HG02610 (cell line): ENCODE measurements around the gene TLL1.
A peak's percentile ranks its signal among the peaks of the same experiment; 100 is the strongest.

Experiments used
- ATAC-seq: cut with Tn5 transposase; IDR thresholded peaks from one replicate; pipeline ENCODE4 v1.9.1; 2021; ENCODE audit warnings: mild to moderate bottlenecking, moderate library complexity; ENCODE audit not compliant: unreplicated experiment

TLL1 gene

GRCh38 chr4:166042510-166043055 lies 169.5 kb downstream of the TLL1 start:
- no peak for ATAC-seq

GRCh38 chr4:166043801-166044200 lies 170.8 kb downstream of the TLL1 start:
- no peak for ATAC-seq

- ATAC-seq: no peak
Observed at GRCh38 chr4:166044871-166045270, 171.8 kb downstream of the TLL1 start.

- peak; percentile 56 for ATAC-seq
Observed at GRCh38 chr4:166045457-166045856, 172.4 kb downstream of the TLL1 start.

- no peak for ATAC-seq
Observed at GRCh38 chr4:166049036-166049435, 176.0 kb downstream of the TLL1 start.

- ATAC-seq: no peak
Observed at GRCh38 chr4:166064721-166065120, 191.7 kb downstream of the TLL1 start.

- ATAC-seq: no peak
Observed at GRCh38 chr4:166065324-166065723, 192.3 kb downstream of the TLL1 start.

GRCh38 chr4:166066936-166067335 lies 193.9 kb downstream of the TLL1 start:
- no peak for ATAC-seq

GRCh38 chr4:166067915-166068314 lies 194.9 kb downstream of the TLL1 start:
- no peak for ATAC-seq

- no peak for ATAC-seq
Observed at GRCh38 chr4:166073783-166074182, 200.7 kb downstream of the TLL1 start.

GRCh38 chr4:166075599-166075998 lies 202.6 kb downstream of the TLL1 start:
- ATAC-seq: no peak

GRCh38 chr4:166077782-166078181 lies 204.7 kb downstream of the TLL1 start:
- ATAC-seq: no peak

GRCh38 chr4:166078383-166078782 lies 205.3 kb downstream of the TLL1 start:
- no peak for ATAC-seq

GRCh38 chr4:166078955-166079354 lies 205.9 kb downstream of the TLL1 start:
- ATAC-seq: no peak

- ATAC-seq: no peak
Observed at GRCh38 chr4:166087569-166087968, 214.5 kb downstream of the TLL1 start.

GRCh38 chr4:166088576-166088975 lies 215.5 kb downstream of the TLL1 start:
- ATAC-seq: no peak

- ATAC-seq: no peak
Observed at GRCh38 chr4:166091146-166091545, 218.1 kb downstream of the TLL1 start.

GRCh38 chr4:166091912-166092510 lies 219.0 kb downstream of the TLL1 start:
- ATAC-seq: peak; percentile 79

- ATAC-seq: no peak
Observed at GRCh38 chr4:166092797-166093290, 219.8 kb downstream of the TLL1 start.

- no peak for ATAC-seq
Observed at GRCh38 chr4:166104623-166105022, 231.6 kb downstream of the TLL1 start.

GRCh38 chr4:166121897-166122296 lies 248.9 kb downstream of the TLL1 start:
- ATAC-seq: no peak

GRCh38 chr4:166123546-166123945 lies 250.5 kb downstream of the TLL1 start:
- no peak for ATAC-seq

GRCh38 chr4:166128403-166128802 lies 255.4 kb downstream of the TLL1 start:
- no peak for ATAC-seq
